HG02642 (cell line): Measurements from ENCODE around the gene DCBLD1.

Experiments
- ATAC-seq: cut with Tn5 transposase; IDR thresholded peaks from one replicate; pipeline ENCODE4 v1.9.1; 2021; ENCODE audit warnings: mild to moderate bottlenecking; ENCODE audit not compliant: unreplicated experiment, poor library complexity

The DCBLD1 gene

DNA sequence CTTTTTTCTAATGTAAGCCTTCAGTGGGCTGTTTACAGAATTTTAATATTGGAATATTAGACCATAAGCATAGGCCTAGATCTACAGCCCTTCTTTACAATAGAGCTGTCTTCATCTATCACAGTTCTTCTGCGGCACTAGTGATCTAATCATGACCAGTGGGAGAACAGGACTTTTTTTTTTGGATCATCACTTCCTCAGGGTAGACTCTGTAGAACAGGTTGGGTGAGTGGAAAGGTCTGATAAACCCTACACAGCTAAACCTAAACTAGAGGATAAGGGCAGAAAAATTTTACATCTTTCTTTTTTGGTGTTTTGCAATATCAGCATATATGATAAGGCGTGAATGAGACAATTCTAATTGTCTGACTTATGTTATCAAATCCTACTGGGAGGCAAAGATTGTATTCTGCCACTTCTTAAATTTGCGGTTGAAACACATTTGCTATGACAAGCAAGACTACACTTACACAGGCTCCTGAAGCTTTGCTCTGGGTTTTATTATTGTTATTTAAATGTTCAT is 67.7 kb downstream of the DCBLD1 start:
- no peak for ATAC-seq

- no peak for ATAC-seq
These were observed 68.3 kb downstream of the DCBLD1 start for GRCh38 chr6:117550618-117551242.

DNA sequence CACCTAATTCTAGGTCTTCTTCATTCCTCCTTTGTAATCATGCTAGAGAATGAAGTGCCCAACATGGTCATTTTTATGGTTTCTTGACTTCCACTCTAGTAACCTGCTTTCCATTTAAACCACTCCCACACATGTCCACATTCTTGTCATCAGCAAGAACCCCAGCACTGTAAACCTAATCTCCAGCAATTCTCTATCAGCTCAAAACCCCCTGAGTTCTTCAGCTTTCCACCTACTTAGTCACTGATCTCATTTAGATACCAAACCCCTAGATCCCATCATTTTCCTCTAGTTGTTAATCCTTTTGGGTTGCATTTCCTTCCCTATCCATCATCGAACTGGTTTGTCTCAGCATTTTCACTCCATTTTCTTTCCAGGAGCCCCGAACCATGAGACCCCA is 70.1 kb downstream of the DCBLD1 start:
- no peak for ATAC-seq

- ATAC-seq = no peak
These were observed 70.7 kb downstream of the DCBLD1 start for GRCh38 chr6:117553142-117553541.

DNA sequence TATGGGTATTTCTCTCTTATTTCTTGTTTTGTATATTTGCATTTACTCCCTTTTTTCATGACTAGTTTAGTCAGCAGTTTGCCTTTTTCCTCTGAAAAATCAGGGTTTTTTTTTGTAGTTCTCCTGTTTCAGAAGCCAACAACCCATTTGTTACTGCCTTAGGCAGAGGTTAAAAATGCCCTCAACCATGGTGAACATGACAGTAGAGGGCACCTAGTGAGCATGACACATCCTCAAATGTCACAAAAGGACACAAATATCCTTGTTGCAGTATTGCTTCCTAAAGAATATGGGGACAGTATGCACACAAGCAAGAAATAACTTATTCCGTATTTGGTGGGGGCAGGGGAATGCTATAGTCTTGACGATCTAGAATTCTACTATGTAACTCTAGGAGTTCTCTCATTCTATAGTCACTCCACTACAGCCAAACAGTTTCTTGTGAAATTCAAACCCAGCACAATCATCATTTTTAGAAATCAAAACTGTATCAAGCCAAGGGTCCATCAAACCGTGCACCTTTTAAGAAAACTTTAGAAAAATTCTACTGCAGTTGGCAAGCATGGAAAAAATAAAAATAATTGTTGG is 72.9 kb downstream of the DCBLD1 start:
- ATAC-seq = no peak

DNA sequence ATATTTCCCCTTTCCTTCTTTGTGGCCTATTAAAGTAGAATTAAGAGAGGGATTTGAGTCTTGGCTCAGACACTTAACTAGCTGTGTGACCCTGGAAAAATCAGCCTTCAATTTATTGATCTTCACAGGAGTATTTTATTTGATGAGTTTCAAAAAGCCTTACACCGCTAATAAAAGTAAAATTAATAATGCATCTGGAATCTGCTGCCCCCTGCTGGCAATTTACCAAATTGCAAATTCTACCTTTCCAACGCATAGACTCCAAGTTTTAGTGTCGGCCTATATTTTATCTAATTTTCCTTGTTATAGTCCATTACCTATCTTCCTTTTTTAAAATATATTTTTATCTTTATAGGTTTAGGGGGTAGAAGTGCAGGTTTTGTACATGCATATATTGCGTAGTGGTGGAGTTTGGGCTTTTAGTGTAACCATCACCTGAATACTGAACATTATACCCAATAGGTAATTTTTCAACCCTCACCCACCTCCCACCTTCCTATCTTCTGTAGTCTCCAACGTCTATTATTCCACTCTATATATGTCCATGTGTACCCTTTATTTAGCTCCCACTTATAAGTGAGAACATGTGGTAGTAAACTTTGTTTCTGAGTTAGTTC is 73.5 kb downstream of the DCBLD1 start:
- ATAC-seq = no peak

DNA sequence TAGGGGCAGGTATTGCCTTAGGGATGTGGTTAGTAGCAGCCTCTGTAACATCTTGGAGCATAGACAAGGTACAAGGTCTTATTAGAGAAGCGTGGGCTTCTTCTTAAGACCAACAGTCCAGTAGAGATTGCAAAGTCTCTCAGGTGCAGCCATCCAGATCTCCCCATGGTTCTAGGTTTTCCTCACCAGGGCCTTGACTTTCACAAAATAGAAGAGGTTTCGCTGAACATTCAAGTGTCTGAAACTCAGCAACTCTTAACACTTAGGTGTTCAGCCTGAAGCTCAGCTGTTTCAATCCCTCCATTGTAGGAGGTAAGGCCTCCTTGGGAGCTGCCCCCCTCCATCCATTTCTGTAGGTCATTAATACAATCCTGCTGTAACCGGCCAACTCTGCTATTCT is 75.5 kb downstream of the DCBLD1 start:
- ATAC-seq = no peak

DNA sequence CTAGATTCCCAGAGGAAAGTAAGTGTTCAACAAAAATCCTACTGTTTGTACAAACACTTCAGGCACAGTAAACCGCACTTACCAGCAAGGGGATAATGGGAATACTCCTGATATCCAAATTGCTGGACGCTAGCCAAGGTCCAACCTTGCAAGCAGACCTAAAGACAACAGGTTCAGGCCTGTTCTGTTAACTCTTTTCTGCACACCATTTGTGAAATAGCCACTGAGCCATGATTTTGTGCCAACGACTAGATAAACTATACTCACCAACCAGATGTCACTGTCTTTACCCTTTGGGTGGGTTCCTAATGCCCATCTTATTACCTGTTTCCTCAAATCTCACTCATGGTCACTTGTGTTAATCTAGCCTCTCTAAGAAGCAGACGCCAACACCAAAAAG is 76.3 kb downstream of the DCBLD1 start:
- ATAC-seq = no peak

- no peak for ATAC-seq
These were observed 76.8 kb downstream of the DCBLD1 start for GRCh38 chr6:117559299-117559698.

DNA sequence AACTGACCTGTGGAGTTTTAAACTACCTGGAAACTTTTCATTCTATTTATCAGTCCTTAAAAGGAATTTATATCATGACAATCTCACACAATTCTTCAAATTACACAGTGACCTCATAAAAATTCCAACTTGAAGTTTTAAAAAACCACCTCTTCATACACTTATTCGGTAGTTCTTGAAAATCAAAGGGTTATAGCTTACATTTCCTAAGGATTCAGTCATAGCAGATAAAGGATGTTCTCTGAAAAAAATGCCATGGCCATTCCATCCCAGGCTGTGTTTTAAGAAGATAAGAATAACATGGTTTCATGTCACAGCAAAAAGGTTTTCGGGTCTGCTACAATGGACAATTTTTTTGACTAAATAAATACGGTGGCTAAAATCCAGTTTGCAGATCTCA is 78.7 kb downstream of the DCBLD1 start:
- no peak for ATAC-seq

DNA sequence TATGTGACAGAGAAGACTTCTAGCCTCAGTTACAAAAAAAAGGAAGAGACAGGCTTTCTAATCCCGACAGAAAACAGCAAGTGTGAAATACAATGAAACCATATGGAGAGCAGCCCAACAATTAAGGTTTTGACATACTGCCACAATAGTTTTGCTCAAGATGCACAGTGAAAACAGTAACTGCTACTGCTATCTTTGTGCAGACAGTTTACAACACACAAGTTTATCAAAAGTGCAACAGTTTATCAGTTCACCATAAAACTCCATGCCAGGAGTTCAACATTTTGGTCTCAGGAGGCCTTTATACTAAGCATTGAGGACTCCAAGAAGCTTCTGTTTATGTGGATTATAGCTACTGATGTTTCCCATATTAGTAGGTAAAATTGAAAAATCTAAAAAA is 82.2 kb downstream of the DCBLD1 start:
- no peak for ATAC-seq

- no peak for ATAC-seq
These were observed 85.8 kb downstream of the DCBLD1 start for GRCh38 chr6:117568247-117568646.

DNA sequence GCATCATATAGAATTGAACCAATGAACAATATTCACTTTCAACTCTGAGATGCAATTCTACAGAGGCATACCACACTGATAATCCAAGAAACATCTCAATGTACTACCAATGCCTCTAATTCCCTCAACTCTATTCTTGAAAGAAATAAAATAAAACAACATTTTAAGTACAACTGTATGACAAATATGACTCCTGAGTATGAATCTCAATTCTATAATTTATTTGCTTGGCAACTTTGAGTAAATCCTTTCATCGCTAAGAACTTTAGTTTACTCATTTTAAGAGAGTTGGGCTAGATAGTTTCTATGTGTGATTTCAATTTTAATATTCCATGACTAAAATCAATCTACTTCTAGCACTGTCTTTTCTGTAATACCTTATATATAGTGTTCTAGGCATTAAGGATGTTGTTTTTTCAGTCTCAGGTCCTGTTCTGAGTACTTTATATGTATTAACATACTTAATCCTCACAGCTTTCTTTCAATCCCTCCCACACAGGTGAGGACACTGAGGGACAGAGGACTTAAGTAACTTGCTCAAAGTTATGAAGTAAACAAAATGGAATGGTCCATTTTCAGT is 86.4 kb downstream of the DCBLD1 start:
- no peak for ATAC-seq

GRCh38 chr6:117573006-117573680 is 90.7 kb downstream of the DCBLD1 start:
- no peak for ATAC-seq

DNA sequence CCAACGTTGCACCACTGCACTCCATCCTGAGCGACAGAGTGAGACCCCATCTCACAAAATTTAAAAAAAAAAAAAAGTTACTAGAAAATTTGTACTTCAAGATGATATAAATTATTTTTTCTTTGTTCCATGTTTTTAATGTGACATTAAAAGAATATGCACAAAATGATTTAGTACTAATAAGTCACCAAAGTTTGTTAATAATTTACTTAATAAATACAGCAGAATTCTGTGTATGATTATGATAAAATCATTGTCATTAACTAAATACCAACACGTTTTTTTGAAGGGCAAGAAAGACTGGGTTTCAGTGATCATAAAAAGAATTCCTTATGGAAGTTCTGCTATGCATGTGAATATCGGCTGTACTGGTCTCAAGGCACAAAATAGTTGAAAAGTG is 91.7 kb downstream of the DCBLD1 start:
- ATAC-seq = no peak

DNA sequence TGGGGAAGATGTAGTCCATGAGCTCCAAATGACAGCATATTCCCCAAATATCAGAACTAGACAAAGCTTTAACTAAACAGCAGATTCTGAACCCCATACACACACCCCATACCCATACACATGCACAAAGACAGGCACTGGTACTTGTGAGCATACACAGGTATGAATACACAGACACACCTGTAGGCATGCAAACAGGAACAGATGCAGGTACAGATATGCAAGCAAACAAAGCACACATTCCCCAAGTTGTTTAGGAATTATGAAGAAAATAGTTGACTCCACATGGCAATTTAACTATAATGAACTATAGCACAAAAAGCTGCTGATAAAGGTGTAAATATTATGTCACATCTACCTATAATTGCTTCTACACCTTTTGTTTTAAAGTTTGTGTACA is 103.2 kb downstream of the DCBLD1 start:
- no peak for ATAC-seq

DNA sequence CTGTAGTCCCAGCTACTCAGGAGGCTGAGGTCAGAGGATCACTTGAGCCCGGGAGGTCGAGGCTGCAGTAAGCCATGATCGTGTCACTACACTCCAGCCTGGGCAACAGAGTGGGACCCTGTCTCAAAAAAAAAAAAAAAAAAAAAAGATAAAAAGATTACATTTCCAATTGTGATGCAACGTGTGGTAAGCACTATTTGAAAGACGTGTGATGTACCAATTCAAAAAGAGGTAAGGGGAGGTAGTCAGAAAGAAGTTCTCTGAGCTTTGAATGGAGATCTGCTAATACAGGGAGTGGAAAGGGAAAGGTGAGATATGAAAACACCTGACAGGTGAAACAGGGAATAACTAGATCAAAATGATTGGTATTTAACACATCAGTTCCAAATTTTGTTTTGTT is 108.0 kb downstream of the DCBLD1 start:
- no peak for ATAC-seq

- ATAC-seq = no peak
These were observed 108.9 kb downstream of the DCBLD1 start for GRCh38 chr6:117591405-117591804.

GRCh38 chr6:117592983-117593759 is 110.7 kb downstream of the DCBLD1 start:
- no peak for ATAC-seq
